ENCODE results near the gene ENPP7.

The ENPP7 gene

GRCh38 chr17:79742951-79743476 lies 12.3 kb downstream of the ENPP7 start:
- TF ChIP-seq FOXM1 (IDR thresholded peaks at IDR 0.05; ENCODE audit: borderline replicate concordance, low read depth) (no peak), NFIC (IDR thresholded peaks at IDR 0.05) (no peak), TEAD4 (IDR thresholded peaks at IDR 0.05) (no peak), EP300 (IDR thresholded peaks at IDR 0.05; ENCODE audit: borderline replicate concordance) (no peak), RAD21 (IDR thresholded peaks at IDR 0.05; ENCODE audit: low read depth) (no peak), YY1 (IDR thresholded peaks at IDR 0.05; ENCODE audit: low read depth) (no peak), TAF1 (IDR thresholded peaks at IDR 0.05; ENCODE audit: low read depth) (no peak), TCF12 (IDR thresholded peaks at IDR 0.05; ENCODE audit: low read depth) (no peak), ZBTB7A (IDR thresholded peaks at IDR 0.05; ENCODE audit: low read depth) (no peak), CEBPB (IDR thresholded peaks at IDR 0.05) (no peak), EGR1 (IDR thresholded peaks at IDR 0.05) (no peak), USF1 (IDR thresholded peaks at IDR 0.05) (no peak)
- TF ChIP-seq, protein P1, sequence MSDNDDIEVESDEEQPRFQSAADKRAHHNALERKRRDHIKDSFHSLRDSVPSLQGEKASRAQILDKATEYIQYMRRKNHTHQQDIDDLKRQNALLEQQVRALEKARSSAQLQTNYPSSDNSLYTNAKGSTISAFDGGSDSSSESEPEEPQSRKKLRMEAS (IDR thresholded peaks at IDR 0.05), result no peak
- TF ChIP-seq, protein P2, sequence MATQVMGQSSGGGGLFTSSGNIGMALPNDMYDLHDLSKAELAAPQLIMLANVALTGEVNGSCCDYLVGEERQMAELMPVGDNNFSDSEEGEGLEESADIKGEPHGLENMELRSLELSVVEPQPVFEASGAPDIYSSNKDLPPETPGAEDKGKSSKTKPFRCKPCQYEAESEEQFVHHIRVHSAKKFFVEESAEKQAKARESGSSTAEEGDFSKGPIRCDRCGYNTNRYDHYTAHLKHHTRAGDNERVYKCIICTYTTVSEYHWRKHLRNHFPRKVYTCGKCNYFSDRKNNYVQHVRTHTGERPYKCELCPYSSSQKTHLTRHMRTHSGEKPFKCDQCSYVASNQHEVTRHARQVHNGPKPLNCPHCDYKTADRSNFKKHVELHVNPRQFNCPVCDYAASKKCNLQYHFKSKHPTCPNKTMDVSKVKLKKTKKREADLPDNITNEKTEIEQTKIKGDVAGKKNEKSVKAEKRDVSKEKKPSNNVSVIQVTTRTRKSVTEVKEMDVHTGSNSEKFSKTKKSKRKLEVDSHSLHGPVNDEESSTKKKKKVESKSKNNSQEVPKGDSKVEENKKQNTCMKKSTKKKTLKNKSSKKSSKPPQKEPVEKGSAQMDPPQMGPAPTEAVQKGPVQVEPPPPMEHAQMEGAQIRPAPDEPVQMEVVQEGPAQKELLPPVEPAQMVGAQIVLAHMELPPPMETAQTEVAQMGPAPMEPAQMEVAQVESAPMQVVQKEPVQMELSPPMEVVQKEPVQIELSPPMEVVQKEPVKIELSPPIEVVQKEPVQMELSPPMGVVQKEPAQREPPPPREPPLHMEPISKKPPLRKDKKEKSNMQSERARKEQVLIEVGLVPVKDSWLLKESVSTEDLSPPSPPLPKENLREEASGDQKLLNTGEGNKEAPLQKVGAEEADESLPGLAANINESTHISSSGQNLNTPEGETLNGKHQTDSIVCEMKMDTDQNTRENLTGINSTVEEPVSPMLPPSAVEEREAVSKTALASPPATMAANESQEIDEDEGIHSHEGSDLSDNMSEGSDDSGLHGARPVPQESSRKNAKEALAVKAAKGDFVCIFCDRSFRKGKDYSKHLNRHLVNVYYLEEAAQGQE (IDR thresholded peaks at IDR 0.05; ENCODE audit: low read depth), result no peak

GRCh38 chr17:79743614-79744013 lies 12.9 kb downstream of the ENPP7 start:
- TF ChIP-seq ZBTB7A (IDR thresholded peaks at IDR 0.05; ENCODE audit: low read depth), result no peak
- no peak for TF ChIP-seq EGR1 (IDR thresholded peaks at IDR 0.05)
- no peak for TF ChIP-seq USF1 (IDR thresholded peaks at IDR 0.05)
- TF ChIP-seq CREB1 (IDR thresholded peaks at IDR 0.05; ENCODE audit: low read depth), result no peak
- TF ChIP-seq CEBPB (IDR thresholded peaks at IDR 0.05), result no peak
- no peak for TF ChIP-seq TCF12 (IDR thresholded peaks at IDR 0.05; ENCODE audit: low read depth)
- no peak for TF ChIP-seq TAF1 (IDR thresholded peaks at IDR 0.05; ENCODE audit: low read depth)
- no peak for TF ChIP-seq NFIC (IDR thresholded peaks at IDR 0.05)
- TF ChIP-seq RAD21 (IDR thresholded peaks at IDR 0.05; ENCODE audit: low read depth), result no peak
- TF ChIP-seq TEAD4 (IDR thresholded peaks at IDR 0.05), result no peak
- no peak for TF ChIP-seq FOXM1 (IDR thresholded peaks at IDR 0.05; ENCODE audit: borderline replicate concordance, low read depth)
- no peak for TF ChIP-seq YY1 (IDR thresholded peaks at IDR 0.05; ENCODE audit: low read depth)
- TF ChIP-seq, protein P2 (IDR thresholded peaks at IDR 0.05; ENCODE audit: low read depth), result no peak
- no peak for TF ChIP-seq EP300 (IDR thresholded peaks at IDR 0.05; ENCODE audit: borderline replicate concordance)

GRCh38 chr17:79745641-79746105 lies 14.9 kb downstream of the ENPP7 start:
- TF ChIP-seq ZBTB7A (IDR thresholded peaks at IDR 0.05; ENCODE audit: low read depth) (no peak), EGR1 (IDR thresholded peaks at IDR 0.05) (no peak), TEAD4 (IDR thresholded peaks at IDR 0.05) (no peak), CEBPB (IDR thresholded peaks at IDR 0.05) (no peak), TAF1 (IDR thresholded peaks at IDR 0.05; ENCODE audit: low read depth) (no peak), RAD21 (IDR thresholded peaks at IDR 0.05; ENCODE audit: low read depth) (no peak), FOXM1 (IDR thresholded peaks at IDR 0.05; ENCODE audit: borderline replicate concordance, low read depth) (no peak), NFIC (IDR thresholded peaks at IDR 0.05) (no peak), USF1 (IDR thresholded peaks at IDR 0.05) (no peak), CREB1 (IDR thresholded peaks at IDR 0.05; ENCODE audit: low read depth) (no peak), YY1 (IDR thresholded peaks at IDR 0.05; ENCODE audit: low read depth) (no peak), EP300 (IDR thresholded peaks at IDR 0.05; ENCODE audit: borderline replicate concordance) (no peak)
- TF ChIP-seq, protein P1 (IDR thresholded peaks at IDR 0.05), result no peak
- TF ChIP-seq, protein P2 (IDR thresholded peaks at IDR 0.05; ENCODE audit: low read depth), result no peak

All from Ishikawa (cell line).